Cardiac muscle cell (in vitro differentiated cells and primary cell): Measurements from ENCODE around the gene CDH2. TPM values are rescaled to one million over a fixed set of nuclear protein-coding genes. Genes with fewer than 3 reads are reported as not detected.
A peak's percentile ranks its signal among the peaks of the same experiment; 100 is the strongest.

Source experiments
- DNase-seq, 2 donors: peaks; one replicate each; pipeline versions ENCODE4 v3.0.0 to v3.0.0-alpha.2; 2010 to 2017; ENCODE audit warnings: low read depth in 1 of 2, low spot score in 1 of 2
- H3K27ac ChIP-seq: fragments of 200-600 bp; sonication (generic); 2 replicates; pipeline ENCODE4 v1.5.1; 2016
- H3K27me3 ChIP-seq: fragments of 200-600 bp; sonication (generic); 2 replicates; pipeline ENCODE4 v1.6.0; 2016; ENCODE audit warnings: control low read depth
- H3K36me3 ChIP-seq: fragments of 200-600 bp; sonication (generic); 2 replicates; pipeline ENCODE4 v1.5.1; 2016; ENCODE audit warnings: control low read depth
- H3K4me1 ChIP-seq: fragments of 200-600 bp; sonication (generic); 2 replicates; pipeline ENCODE4 v1.8.1; 2017; ENCODE audit warnings: low read depth, mild to moderate bottlenecking, mixed run types
- H3K4me3 ChIP-seq: fragments of 200-600 bp; sonication (generic); 2 replicates; pipeline ENCODE4 v1.5.1; 2016; ENCODE audit warnings: mild to moderate bottlenecking
- H3K9me3 ChIP-seq: fragments of 200-600 bp; sonication (generic); 2 replicates; pipeline ENCODE4 v1.5.1; 2017; ENCODE audit warnings: low read depth, mild to moderate bottlenecking, control low read depth
- polyA plus RNA-seq: library from polyadenylated mRNA; unstranded; fragments of >200 nt; fragmentation: Nextera tagmentation; extraction: Ambion mirVana; gene quantifications from 2 replicates; pipeline ENCODE4 v1.2.1, GENCODE V29; 2016
- total RNA-seq: library from RNA; depleted of rRNA; stranded (reverse); fragments of >200 nt; gene quantifications from 2 replicates; pipeline ENCODE4 v1.2.3, GENCODE V29; 2016
- TF ChIP-seq, protein P1 (sequence below): IDR thresholded peaks from 2 replicates; pipeline ENCODE4 v1.5.1; 2012; ENCODE audit warnings: low read depth, mild to moderate bottlenecking, low read length

The CDH2 gene
- total and polyA plus RNA-seq, 2 experiments from 2014 or later = 267 to 324 TPM

DNA sequence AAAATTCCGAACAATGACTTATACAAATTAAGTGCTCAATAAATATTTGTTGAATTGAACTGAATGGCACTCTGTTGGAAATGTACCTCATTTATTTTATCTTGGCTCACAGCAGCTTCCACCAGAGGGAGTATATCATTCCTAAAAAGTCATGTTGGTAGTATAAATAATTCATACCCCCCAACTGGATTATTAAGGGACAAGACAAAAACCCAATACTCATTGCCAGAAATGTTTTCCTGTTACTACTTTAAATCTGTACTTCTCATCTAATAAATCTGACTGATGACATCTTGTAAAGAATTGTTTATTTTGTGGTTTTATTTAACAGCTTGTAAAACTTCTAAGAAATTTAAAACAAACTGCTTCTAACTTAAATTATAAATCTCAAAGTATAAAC lies 163.9 kb downstream of the CDH2 start:
- Histone ChIP-seq H3K27me3 (no peaks in the 10 kb centered on the region), H3K9me3 (no peaks in the 10 kb centered on the region), H3K4me3 (no peak overlapping the region), H3K4me1 (peaks cover 19% of the 10 kb centered on the region), H3K27ac (no peak overlapping the region), H3K36me3 (peaks cover 45% of the 10 kb centered on the region)
- peak in 1 of 2 donors; percentile 40 for DNase-seq
- TF ChIP-seq, protein P1, sequence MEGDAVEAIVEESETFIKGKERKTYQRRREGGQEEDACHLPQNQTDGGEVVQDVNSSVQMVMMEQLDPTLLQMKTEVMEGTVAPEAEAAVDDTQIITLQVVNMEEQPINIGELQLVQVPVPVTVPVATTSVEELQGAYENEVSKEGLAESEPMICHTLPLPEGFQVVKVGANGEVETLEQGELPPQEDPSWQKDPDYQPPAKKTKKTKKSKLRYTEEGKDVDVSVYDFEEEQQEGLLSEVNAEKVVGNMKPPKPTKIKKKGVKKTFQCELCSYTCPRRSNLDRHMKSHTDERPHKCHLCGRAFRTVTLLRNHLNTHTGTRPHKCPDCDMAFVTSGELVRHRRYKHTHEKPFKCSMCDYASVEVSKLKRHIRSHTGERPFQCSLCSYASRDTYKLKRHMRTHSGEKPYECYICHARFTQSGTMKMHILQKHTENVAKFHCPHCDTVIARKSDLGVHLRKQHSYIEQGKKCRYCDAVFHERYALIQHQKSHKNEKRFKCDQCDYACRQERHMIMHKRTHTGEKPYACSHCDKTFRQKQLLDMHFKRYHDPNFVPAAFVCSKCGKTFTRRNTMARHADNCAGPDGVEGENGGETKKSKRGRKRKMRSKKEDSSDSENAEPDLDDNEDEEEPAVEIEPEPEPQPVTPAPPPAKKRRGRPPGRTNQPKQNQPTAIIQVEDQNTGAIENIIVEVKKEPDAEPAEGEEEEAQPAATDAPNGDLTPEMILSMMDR = peak; percentile 58

DNA sequence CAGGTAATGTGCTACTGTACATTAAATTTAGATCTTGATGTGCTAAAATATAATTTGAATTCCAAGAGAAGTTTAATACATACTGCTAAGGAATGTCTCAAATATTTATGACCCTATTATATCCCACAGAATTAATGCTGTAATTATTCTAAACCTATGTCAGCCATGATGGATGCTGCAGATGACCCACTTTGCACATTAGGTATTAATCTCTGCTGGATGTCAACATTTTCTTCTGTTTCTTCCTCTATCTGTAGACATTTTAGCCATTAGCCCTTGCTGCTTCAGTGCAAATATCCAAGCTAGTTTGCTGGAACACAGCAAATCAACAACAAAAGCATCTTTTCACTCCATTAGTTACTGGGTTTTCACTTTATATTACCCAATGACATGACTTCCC lies 164.6 kb downstream of the CDH2 start:
- Histone ChIP-seq H3K36me3 (peaks cover 51% of the 10 kb centered on the region), H3K27me3 (no peaks in the 10 kb centered on the region), H3K4me3 (no peak overlapping the region), H3K9me3 (no peaks in the 10 kb centered on the region), H3K27ac (no peak overlapping the region), H3K4me1 (peaks cover 19% of the 10 kb centered on the region)
- TF ChIP-seq, protein P1 = no peak
- no peak for DNase-seq

DNA sequence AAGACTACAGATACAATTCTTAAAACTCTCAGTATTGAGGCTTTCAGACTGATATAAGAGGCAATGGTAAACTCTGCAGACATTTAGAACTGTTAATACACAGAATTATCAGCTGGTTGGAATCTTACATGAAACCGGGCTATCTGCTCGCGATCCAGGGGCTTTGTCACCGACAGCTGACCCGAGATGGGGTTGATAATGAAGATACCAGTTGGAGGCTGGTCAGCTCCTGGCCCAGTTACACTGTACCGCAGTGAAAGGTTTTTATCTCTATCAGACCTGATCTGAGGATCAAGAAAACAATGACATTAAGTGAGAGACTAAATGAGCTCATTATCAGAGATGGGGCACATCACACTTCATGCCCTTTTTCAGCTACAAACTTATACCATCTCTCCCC lies 167.3 kb downstream of the CDH2 start:
- peak overlapping the region; percentile 60 for H3K27ac ChIP-seq
- peaks cover 65% of the 10 kb centered on the region for H3K36me3 ChIP-seq
- H3K4me1 ChIP-seq = peaks cover 16% of the 10 kb centered on the region
- DNase-seq = no peak
- no peak overlapping the region for H3K4me3 ChIP-seq
- H3K27me3 ChIP-seq = no peaks in the 10 kb centered on the region
- H3K9me3 ChIP-seq = no peaks in the 10 kb centered on the region
- TF ChIP-seq, protein P1 = no peak

DNA sequence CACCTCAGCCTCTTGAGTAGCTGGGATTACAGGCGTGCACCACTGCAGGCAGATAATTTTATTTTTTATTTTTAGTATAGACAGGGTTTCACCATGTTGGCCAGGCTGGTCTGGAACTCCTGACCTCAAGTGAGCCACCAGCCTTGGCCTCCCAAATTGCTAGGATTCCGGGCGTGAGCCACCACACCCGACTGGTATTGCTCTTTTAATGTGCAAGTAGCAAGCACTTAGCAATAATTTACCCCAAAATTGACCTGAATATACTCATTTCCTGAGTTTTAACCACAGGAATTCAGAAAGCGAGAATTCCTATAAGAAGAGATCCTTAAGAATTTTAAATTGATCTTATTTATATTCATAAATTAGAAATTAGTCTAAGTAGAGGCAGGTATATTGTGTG lies 169.1 kb downstream of the CDH2 start:
- Histone ChIP-seq H3K27ac (no peak overlapping the region), H3K4me1 (peaks cover 5% of the 10 kb centered on the region), H3K9me3 (no peaks in the 10 kb centered on the region), H3K4me3 (no peak overlapping the region), H3K36me3 (peaks cover 73% of the 10 kb centered on the region), H3K27me3 (no peaks in the 10 kb centered on the region)
- peak in 1 of 2 donors; percentile 41 for DNase-seq
- TF ChIP-seq, protein P1 = no peak

DNA sequence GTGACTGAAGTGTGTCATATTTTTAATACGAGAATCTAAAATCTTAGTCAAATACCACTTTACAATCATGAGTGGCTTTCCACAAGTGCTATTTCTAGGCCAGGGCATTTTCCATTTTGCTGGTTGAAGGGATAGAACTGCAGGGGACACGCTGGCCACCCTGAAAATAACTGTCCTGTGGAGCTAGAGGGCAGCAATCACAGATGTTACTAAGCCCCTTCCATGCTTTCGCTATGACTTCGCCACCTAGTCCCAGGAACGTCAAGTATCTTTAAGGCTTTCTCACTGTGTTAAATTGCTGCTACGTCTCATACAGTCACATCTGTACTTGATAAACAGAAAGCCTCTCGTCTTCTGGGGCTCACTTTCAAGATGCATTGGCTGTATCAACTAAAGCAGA lies 171.8 kb downstream of the CDH2 start:
- peak in 1 of 2 donors; percentile 40 for DNase-seq

More for the DNA sequence above, 171.8 kb downstream of the CDH2 start:
- Histone ChIP-seq H3K27ac (peak overlapping the region; percentile 34), H3K27me3 (no peaks in the 10 kb centered on the region), H3K4me3 (no peak overlapping the region), H3K4me1 (peaks cover 4% of the 10 kb centered on the region), H3K36me3 (peaks cover 78% of the 10 kb centered on the region), H3K9me3 (no peaks in the 10 kb centered on the region)
- TF ChIP-seq, protein P1 = no peak
